ENCODE data around the gene CCDC78.
"Not testable (repeated sequence)": the region's sequence is repeated elsewhere in the genome, so short reads cannot be mapped to it uniquely, and the experiment has no call there.

The CCDC78 gene

GRCh38 chr16:719815-720446 is 6.3 kb downstream of the CCDC78 start:
- TF ChIP-seq ZNF274 (IDR thresholded peaks at IDR 0.05; ENCODE audit: low read depth, low read length): no peak
- H3K4me3 ChIP-seq (ENCODE audit: low read length): peak overlapping the region; percentile 66

GRCh38 chr16:718922-719321 is 7.3 kb downstream of the CCDC78 start:
- no peak overlapping the region for H3K4me3 ChIP-seq (ENCODE audit: low read length)
- TF ChIP-seq ZNF274 (IDR thresholded peaks at IDR 0.05; ENCODE audit: low read depth, low read length): no peak

GRCh38 chr16:718389-718788 is 7.9 kb downstream of the CCDC78 start:
- TF ChIP-seq ZNF274 (IDR thresholded peaks at IDR 0.05; ENCODE audit: low read depth, low read length): no peak
- no peak overlapping the region for H3K4me3 ChIP-seq (ENCODE audit: low read length)

GRCh38 chr16:717450-718245 is 8.6 kb downstream of the CCDC78 start:
- no peak for TF ChIP-seq ZNF274 (IDR thresholded peaks at IDR 0.05; ENCODE audit: low read depth, low read length)
- H3K4me3 ChIP-seq (ENCODE audit: low read length): no peak overlapping the region

- H3K4me3 ChIP-seq (ENCODE audit: low read length): no peak overlapping the region
- no peak for TF ChIP-seq ZNF274 (IDR thresholded peaks at IDR 0.05; ENCODE audit: low read depth, low read length)
Measured at GRCh38 chr16:716768-717325, 9.4 kb downstream of the CCDC78 start.

- TF ChIP-seq ZNF274 (IDR thresholded peaks at IDR 0.05; ENCODE audit: low read depth, low read length): no peak
Measured at GRCh38 chr16:716200-716568, 10.1 kb downstream of the CCDC78 start.

GRCh38 chr16:715477-716199 is 10.6 kb downstream of the CCDC78 start:
- H3K4me3 ChIP-seq (ENCODE audit: low read length): peak overlapping the region; percentile 43; the same call in 1 of the 2 replicates
- no peak for TF ChIP-seq ZNF274 (IDR thresholded peaks at IDR 0.05; ENCODE audit: low read depth, low read length)

More at GRCh38 chr16:716200-716568, 10.1 kb downstream of the CCDC78 start:
- H3K4me3 ChIP-seq (ENCODE audit: low read length): no peak overlapping the region

- H3K4me3 ChIP-seq (ENCODE audit: low read length): peak within 1 kb of the TSS; percentile 43; the same call in 1 of the 2 replicates
- TF ChIP-seq ZNF274 (IDR thresholded peaks at IDR 0.05; ENCODE audit: low read depth, low read length): no peak
Measured at GRCh38 chr16:714558-715476, 11.4 kb downstream of the CCDC78 start, which contains the start of gene METRN. Gene METRN, plus strand, starts transcription at chr16:715118. Its CDS starts 172 bp downstream, at chr16:715290.

- no peak overlapping the region for H3K4me3 ChIP-seq (ENCODE audit: low read length)
- TF ChIP-seq ZNF274 (IDR thresholded peaks at IDR 0.05; ENCODE audit: low read depth, low read length): no peak
Measured at GRCh38 chr16:714079-714478, 12.2 kb downstream of the CCDC78 start.

GRCh38 chr16:712740-713250 is 13.4 kb downstream of the CCDC78 start:
- H3K4me3 ChIP-seq (ENCODE audit: low read length): not testable (repeated sequence)

GRCh38 chr16:711548-712320 is 14.5 kb downstream of the CCDC78 start:
- H3K4me3 ChIP-seq (ENCODE audit: low read length): no peak overlapping the region
- TF ChIP-seq ZNF274 (IDR thresholded peaks at IDR 0.05; ENCODE audit: low read depth, low read length): no peak

- TF ChIP-seq ZNF274 (IDR thresholded peaks at IDR 0.05; ENCODE audit: low read depth, low read length): no peak
Measured at GRCh38 chr16:711084-711483, 15.2 kb downstream of the CCDC78 start.

More at GRCh38 chr16:711084-711483, 15.2 kb downstream of the CCDC78 start:
- no peak overlapping the region for H3K4me3 ChIP-seq (ENCODE audit: low read length)
